K562 (cell line): Measurements from ENCODE around the gene GKN1. TPM values are rescaled to one million over a fixed set of nuclear protein-coding genes. Genes with fewer than 3 reads are reported as not detected.

ENCODE experiments used
- ATAC-seq: fragments of 200-7000 bp; cut with Tn5 transposase; 3 replicates; pipeline ENCODE4 v1.9.1; 2020; ENCODE audit warnings: moderate library complexity
- BruUV-seq: library from RNA; stranded (reverse); fragments of 400-500 nt; replicated peaks from 2 replicates; lab custom pipeline; 2021; lab: Mats Ljungman, UMichigan
- CTCF ChIA-PET: fragments of 300-600 bp; formaldehyde crosslinking; extraction: SDS; loops from one replicate; lab custom pipeline; 2021; ENCODE audit warnings: low intra/inter-chr PET ratio; lab: Yijun Ruan, JAX
- POLR2A ChIA-PET: fragments of 300-600, 350-650 bp; sonication (Branson Sonifier 250); formaldehyde crosslinking; extraction: SDS; loops from one replicate; lab custom pipeline; 2021; ENCODE audit warnings: antibody characterized with exemption, inconsistent platforms; lab: Yijun Ruan, JAX
- DNase-seq, 4 experiments: peaks; one replicate each; pipeline versions ENCODE4 v3.0.0 to v3.0.0-alpha.2; 2011 to 2018; ENCODE audit warnings: low spot score in 3 of 4, mixed read lengths in 3 of 4; ENCODE audit errors: extremely low read depth in 1 of 4
- FAIRE-seq: peaks from 2 replicates; lab custom pipeline; 2011; peaks lifted over from hg19 to GRCh38; lab: Jason Lieb, UNC
- H2AFZ ChIP-seq: 2 replicates; pipeline ENCODE4 v1.6.0; 2011; ENCODE audit warnings: low read depth, low read length, control low read depth, inconsistent platforms
- H3K27ac ChIP-seq: fragments of 200-600 bp; 3 replicates; pipeline ENCODE4 v1.8.0; 2011; ENCODE audit warnings: low read depth, mild to moderate bottlenecking, control low read depth, inconsistent platforms, low read length, moderate library complexity, mixed read lengths; ENCODE audit errors: extremely low read depth
- H3K27me3 ChIP-seq, 2 experiments: fragments of 300-600 bp in 1 of 2; 2 replicates in 1 of 2; 3 replicates in 1 of 2; pipeline versions ENCODE4 v1.6.0 to v1.8.0; 2011; ENCODE audit warnings: inconsistent platforms in 2 of 2, low read length in 2 of 2, mild to moderate bottlenecking in 1 of 2, mixed read lengths in 1 of 2, moderate library complexity in 1 of 2; ENCODE audit not compliant: control insufficient read depth in 2 of 2, insufficient read depth in 2 of 2
- H3K36me3 ChIP-seq: fragments of 300-600 bp; 3 replicates; pipeline ENCODE4 v1.8.0; 2011; ENCODE audit warnings: mild to moderate bottlenecking, low read length, inconsistent platforms; ENCODE audit not compliant: control insufficient read depth, insufficient read depth
- H3K4me1 ChIP-seq, 2 experiments: fragments of 200-600 bp in 1 of 2; replicated peaks in 1 of 2; 2 replicates in 1 of 2; 3 replicates in 1 of 2; pipeline versions ENCODE4 v1.5.1 to v1.8.0; 2011; ENCODE audit warnings: inconsistent platforms in 2 of 2, low read length in 2 of 2, mild to moderate bottlenecking in 1 of 2, mixed read lengths in 1 of 2, moderate library complexity in 1 of 2; ENCODE audit not compliant: control insufficient read depth in 2 of 2, insufficient read depth in 2 of 2
- H3K4me2 ChIP-seq: 2 replicates; pipeline ENCODE4 v1.6.1; 2011; ENCODE audit warnings: low read length, control low read depth, inconsistent platforms, mixed read lengths; ENCODE audit not compliant: insufficient read depth
- H3K4me3 ChIP-seq: fragments of 200-600 bp; sonication (generic), shearing (Covaris generic); 2 replicates; pipeline ENCODE4 v1.5.1; 2016; ENCODE audit warnings: control low read depth, inconsistent platforms
- H3K79me2 ChIP-seq: fragments of 200-600 bp; 3 replicates; pipeline ENCODE4 v1.8.0; 2011; ENCODE audit warnings: low read length, inconsistent platforms; ENCODE audit not compliant: control insufficient read depth, insufficient read depth
- H3K9ac ChIP-seq, 2 experiments: 2 replicates each; pipeline versions ENCODE4 v1.6.0 to v1.6.1; 2011; ENCODE audit warnings: low read depth in 2 of 2, low read length in 2 of 2, control low read depth in 1 of 2, inconsistent platforms in 1 of 2, mild to moderate bottlenecking in 1 of 2, mixed read lengths in 1 of 2; ENCODE audit not compliant: insufficient read depth in 1 of 2
- H3K9me1 ChIP-seq: one replicate; pipeline ENCODE4 v1.6.0; 2011; ENCODE audit warnings: inconsistent platforms, mild to moderate bottlenecking, low read length, moderate library complexity; ENCODE audit not compliant: control insufficient read depth, insufficient read depth
- H3K9me3 ChIP-seq: replicated peaks from 2 replicates; pipeline ENCODE4 v1.5.1; 2011; ENCODE audit warnings: low read depth, low read length, inconsistent platforms; ENCODE audit not compliant: control insufficient read depth, insufficient read depth
- H4K20me1 ChIP-seq: replicated peaks from 2 replicates; pipeline ENCODE4 v1.6.1; 2011; ENCODE audit warnings: low read length, inconsistent platforms, mixed read lengths; ENCODE audit not compliant: control insufficient read depth, insufficient read depth
- ARID3A ChIP-seq: IDR thresholded peaks from 2 replicates; pipeline ENCODE4 v1.6.1; 2012; ENCODE audit warnings: low read depth, low read length, improper control_type of control experiment, borderline replicate concordance
- CBX2 ChIP-seq: fragments of 200-600 bp; sonication (generic); IDR thresholded peaks from one replicate; pipeline ENCODE4 v1.6.1; 2012; ENCODE audit warnings: mild to moderate bottlenecking, low read length, inconsistent platforms; ENCODE audit not compliant: insufficient read depth, poor library complexity, severe bottlenecking
- EGR1 ChIP-seq: fragments of 450-650 bp; conservative IDR thresholded peaks from 2 replicates; pipeline ENCODE4 v1.6.1; 2017; ENCODE audit warnings: mild to moderate bottlenecking
- EHMT2 ChIP-seq: fragments of 450-650 bp; IDR thresholded peaks from 2 replicates; pipeline ENCODE4 v1.6.1; 2018; ENCODE audit warnings: antibody characterized with exemption
- EP300 ChIP-seq: IDR thresholded peaks from 2 replicates; pipeline ENCODE4 v1.6.1; 2012; ENCODE audit warnings: low read length, improper control_type of control experiment
- EWSR1 ChIP-seq: fragments of 450-650 bp; IDR thresholded peaks from 2 replicates; pipeline ENCODE4 v1.6.1; 2018; ENCODE audit warnings: borderline replicate concordance, mild to moderate bottlenecking, low read depth, moderate library complexity; ENCODE audit not compliant: partially characterized antibody
- GTF2B ChIP-seq: IDR thresholded peaks from 2 replicates; pipeline ENCODE4 v1.6.1; 2011; ENCODE audit not compliant: insufficient read length; ENCODE audit errors: extremely low read depth
- RHOXF2B ChIP-seq: fragments of 250-450 bp; sonication (Bioruptor Pico); conservative IDR thresholded peaks from 2 replicates; pipeline ENCODE4 v1.5.1; 2021
- RREB1 ChIP-seq: fragments of 250-450 bp; sonication (Bioruptor Pico); IDR thresholded peaks from 2 replicates; pipeline ENCODE4 v1.4.0; 2020
- STAG1 ChIP-seq: sonication (generic); formaldehyde crosslinking; IDR thresholded peaks from 2 replicates; pipeline ENCODE4 v1.5.0; 2020; ENCODE audit warnings: missing genetic modification reagents, borderline replicate concordance
- ZKSCAN3 ChIP-seq: fragments of 250-450 bp; sonication (Bioruptor Pico); IDR thresholded peaks from 2 replicates; pipeline ENCODE4 v1.4.0; 2020
- ZNF695 ChIP-seq: fragments of 450-650 bp; formaldehyde crosslinking; IDR thresholded peaks from 2 replicates; pipeline ENCODE4 v1.4.0; 2020; ENCODE audit warnings: mild to moderate bottlenecking, moderate library complexity
- WGBS: fragments of 100-300 bp; shearing (Covaris generic); methylation state at CpG from one replicate; pipeline ENCODE4 v1.1.6; 2016; ENCODE audit warnings: low coverage, mixed read lengths; ENCODE audit not compliant: insufficient coverage; ENCODE audit errors: missing lambda C conversion rate; 5-methylcytosine and 5-hydroxymethylcytosine counted together
- in situ Hi-C: fragments of 300-500 bp; cut with MboI; formaldehyde crosslinking; loops from 4 replicates; pipeline ENCODE4 v1.15.0; 2018; ENCODE audit warnings: inconsistent platforms, mixed read lengths
- intact Hi-C: fragments of 100-400 bp; cut with micrococcal nuclease; formaldehyde crosslinking; loops from 2 replicates; pipeline ENCODE4 v1.14.2; 2022
- polyA plus RNA-seq, 8 experiments: library from polyadenylated mRNA; depleted of rRNA in 4 of 8; stranded (reverse) in 5 of 8; unstranded in 3 of 8; fragments of >200 nt; fragmentation: Nextera tagmentation in 2 of 8; fragmentation: Illumina TruSeq in 1 of 8; extraction: Ambion mirVana in 2 of 8; extraction: Trizol in 1 of 8; gene quantifications; 2 replicates each; pipeline versions ENCODE4 v1.2.1 to v1.2.3, GENCODE V29; 2011 to 2014; ENCODE audit warnings: inconsistent platforms in 1 of 8, missing spikeins in 1 of 8
- total RNA-seq, 7 experiments: library from RNA; depleted of rRNA in 6 of 7; stranded (reverse); fragments of >200 nt in 6 of 7; fragmentation: Illumina TruSeq in 2 of 7; extraction: Trizol in 2 of 7; gene quantifications; 2 replicates each; pipeline versions ENCODE4 v1.2.1 to v1.2.3, GENCODE V29; 2011 to 2021; ENCODE audit warnings: low replicate concordance in 1 of 7

The GKN1 gene
- total and polyA plus RNA-seq, 9 of the 15 experiments (the other 6 are each of a cell fraction or from before 2014, with no cell fraction given) = not detected

- Histone ChIP-seq H3K27me3 (peaks cover 5 to 6% of the 10 kb centered on the region in 2 experiments; a peak in 4 of 5 replicates), H3K79me2 (no peaks in the 10 kb centered on the region), H3K9me1 (no peaks in the 10 kb centered on the region), H2AFZ (no peak overlapping the region), H3K9ac (no peak overlapping the region), H3K4me3 (no peak overlapping the region)
- no peak for ATAC-seq
- intact Hi-C loops = no loop called here
- POLR2A ChIA-PET = interaction anchor here (1.3 kb wide), 1 partner anchor 20 kb away, joined by 3 read pairs; no protein-coding TSS in a partner anchor
- no peak for TF ChIP-seq CBX2
- TF ChIP-seq EHMT2 = no peak
- TF ChIP-seq STAG1 (CRISPR knock-in tag) = no peak
- no peak for TF ChIP-seq ZKSCAN3 (CRISPR knock-in tag)
- no peak for TF ChIP-seq ZNF695
- no peak for TF ChIP-seq RREB1
- TF ChIP-seq EGR1 = no peak
- no peak for TF ChIP-seq EWSR1
- no peak for TF ChIP-seq GTF2B
- TF ChIP-seq EP300 = no peak
- no peak for TF ChIP-seq RHOXF2B (CRISPR knock-in tag)
- TF ChIP-seq ARID3A = no peak
- TF ChIP-seq, all 486 proteins: peak for 0
- BruUV-seq = no TSS peak
- CTCF ChIA-PET = no interaction called here
- Histone ChIP-seq H3K4me1 (no peaks in the 10 kb centered on the region), H3K4me2 (no peak overlapping the region), H4K20me1 (no peaks in the 10 kb centered on the region), H3K9me3 (no peaks in the 10 kb centered on the region), H3K36me3 (no peaks in the 10 kb centered on the region), H3K27ac (no peak overlapping the region)
- WGBS = 3% methylated on average over 9 of the region's 9 CpGs
- FAIRE-seq (no peak), DNase-seq (no peak)
- in situ Hi-C loops = no loop called here
Measured at GRCh38 chr2:68974946-68975665, 670 bp downstream of the GKN1 start.
